GM21423 (cell line): ENCODE results near the gene LRCOL1.

Experiments
- ATAC-seq: cut with Tn5 transposase; IDR thresholded peaks from one replicate; pipeline ENCODE4 v1.9.1; 2021; ENCODE audit warnings: mild to moderate bottlenecking, moderate library complexity; ENCODE audit not compliant: unreplicated experiment

Gene LRCOL1

GRCh38 chr12:132637811-132638210, 27.4 kb upstream of the LRCOL1 start:
- ATAC-seq: no peak

- ATAC-seq: no peak
These were observed 24.9 kb upstream of the LRCOL1 start for GRCh38 chr12:132635076-132635955.

GRCh38 chr12:132634411-132634990, 24.1 kb upstream of the LRCOL1 start:
- ATAC-seq: no peak

GRCh38 chr12:132633901-132634300, 23.5 kb upstream of the LRCOL1 start:
- no peak for ATAC-seq

- no peak for ATAC-seq
These were observed 23.0 kb upstream of the LRCOL1 start for GRCh38 chr12:132633398-132633797.

GRCh38 chr12:132632521-132633228, 22.3 kb upstream of the LRCOL1 start:
- no peak for ATAC-seq

GRCh38 chr12:132631666-132632065, 21.3 kb upstream of the LRCOL1 start:
- ATAC-seq: no peak

GRCh38 chr12:132630672-132631071, 20.3 kb upstream of the LRCOL1 start:
- no peak for ATAC-seq

- no peak for ATAC-seq
These were observed 18.9 kb upstream of the LRCOL1 start for GRCh38 chr12:132629330-132629729.

- ATAC-seq: no peak
These were observed 15.5 kb upstream of the LRCOL1 start for GRCh38 chr12:132625731-132626430.

GRCh38 chr12:132624910-132625630, 14.7 kb upstream of the LRCOL1 start:
- no peak for ATAC-seq

- no peak for ATAC-seq
These were observed 13.9 kb upstream of the LRCOL1 start for GRCh38 chr12:132624186-132624855.

GRCh38 chr12:132623072-132623869, 12.9 kb upstream of the LRCOL1 start:
- no peak for ATAC-seq

GRCh38 chr12:132622437-132623071, 12.2 kb upstream of the LRCOL1 start:
- ATAC-seq: no peak

GRCh38 chr12:132621657-132622435, 11.5 kb upstream of the LRCOL1 start:
- ATAC-seq: no peak

GRCh38 chr12:132620899-132621656, 10.7 kb upstream of the LRCOL1 start:
- no peak for ATAC-seq
